RCC 7860 (cell line): ENCODE data around the gene DLEC1.
"Not testable (repeated sequence)": the region's sequence is repeated elsewhere in the genome, so short reads cannot be mapped to it uniquely, and the experiment has no call there.

Experiments
- DNase-seq: peaks from one replicate; pipeline ENCODE4 v3.0.0-alpha.2; 2015; ENCODE audit warnings: low spot score
- FAIRE-seq: peaks from 2 replicates; lab custom pipeline; 2012; peaks lifted over from hg19 to GRCh38; lab: Jason Lieb, UNC

DLEC1 gene

GRCh38 chr3:38077073-38077472 lies 38.1 kb downstream of the DLEC1 start:
- not testable (repeated sequence) for DNase-seq, FAIRE-seq

DNA sequence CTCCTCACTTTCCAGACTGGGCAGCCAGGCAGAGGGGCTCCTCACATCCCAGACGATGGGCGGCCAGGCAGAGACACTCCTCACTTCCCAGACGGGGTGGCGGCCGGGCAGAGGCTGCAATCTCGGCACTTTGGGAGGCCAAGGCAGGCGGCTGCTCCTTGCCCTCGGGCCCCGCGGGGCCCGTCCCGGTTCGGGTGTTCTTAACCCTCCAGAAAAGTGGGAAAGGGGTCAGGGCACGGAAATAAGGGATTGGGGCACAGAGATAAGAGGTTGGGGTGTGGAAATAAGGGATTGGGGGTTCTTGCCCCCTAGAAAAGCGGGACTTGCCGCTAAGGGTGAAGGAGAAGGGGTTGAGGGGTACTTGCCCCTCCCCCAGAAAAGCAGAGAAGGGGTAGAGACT lies 43.3 kb downstream of the DLEC1 start:
- not testable (repeated sequence) for FAIRE-seq, DNase-seq

- DNase-seq, FAIRE-seq: not testable (repeated sequence)
Observed at GRCh38 chr3:38083254-38083653, 44.2 kb downstream of the DLEC1 start.

DNA sequence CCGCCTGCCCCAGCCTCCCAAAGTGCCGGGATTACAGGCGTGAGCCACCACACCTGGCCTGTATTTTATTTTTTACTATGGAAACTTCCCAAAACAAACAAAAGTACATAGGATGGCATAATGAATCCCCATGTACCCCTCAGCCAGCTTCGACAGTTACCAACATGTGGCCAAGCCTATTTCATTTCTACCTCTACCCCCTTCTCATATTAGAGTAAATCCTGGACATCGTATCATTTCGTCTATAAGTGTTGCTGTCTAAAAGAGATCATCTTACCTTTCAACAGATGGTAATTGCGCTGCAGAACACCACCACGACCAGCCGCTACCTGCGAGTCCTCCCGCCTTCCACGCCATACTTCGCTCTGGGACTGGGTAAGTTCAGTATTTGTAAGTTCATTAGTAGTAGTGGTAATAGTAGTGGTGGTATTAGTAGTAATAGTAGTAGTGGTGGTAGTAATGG lies 44.9 kb downstream of the DLEC1 start:
- DNase-seq (no peak), FAIRE-seq (no peak)

DNA sequence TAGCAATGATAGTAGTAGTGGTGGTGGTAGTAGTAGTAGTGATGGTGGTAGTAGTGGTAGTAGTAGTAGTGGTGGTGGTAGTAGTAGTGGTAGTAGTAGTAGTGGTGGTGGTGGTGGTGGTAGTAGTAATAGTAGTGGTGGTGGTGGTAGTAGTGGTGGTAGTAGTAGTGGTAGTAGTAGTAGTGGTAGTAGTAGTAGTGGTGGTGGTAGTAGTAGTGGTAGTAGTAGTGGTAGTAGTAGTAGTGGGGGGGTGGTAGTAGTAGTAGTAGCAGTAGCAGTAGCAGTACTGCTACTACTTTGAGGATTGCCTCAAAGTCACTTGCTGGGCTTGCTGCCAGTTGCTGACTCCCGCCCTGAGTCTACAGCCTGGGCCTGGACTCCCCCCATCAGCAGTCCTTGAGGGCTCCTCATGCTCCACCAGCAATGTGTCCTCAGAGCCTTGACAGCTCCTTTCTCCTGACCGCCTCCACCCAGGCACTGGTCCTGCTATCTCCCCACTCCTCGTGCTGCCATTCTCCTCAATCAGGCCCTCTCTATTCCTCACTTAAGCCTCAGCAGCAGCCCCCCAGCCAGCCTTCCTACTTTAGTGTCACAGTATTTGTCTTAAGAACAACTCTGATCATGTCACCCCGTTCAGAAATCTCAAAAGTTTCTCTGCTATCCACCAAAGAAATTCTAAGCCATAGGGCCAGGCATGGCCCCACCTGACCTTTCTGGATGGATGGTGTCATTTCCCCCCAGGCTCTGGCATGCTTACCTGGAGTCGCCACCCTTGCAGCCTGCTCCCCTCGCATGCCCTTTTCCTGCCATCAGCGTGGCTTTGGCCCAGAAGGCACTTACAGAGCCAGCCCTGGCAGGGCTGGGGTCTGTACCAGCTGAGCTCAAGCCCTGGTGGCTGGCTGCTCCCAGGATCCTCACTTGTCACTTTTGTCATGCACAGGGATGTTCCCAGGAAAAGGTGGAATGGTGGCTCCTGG lies 45.6 kb downstream of the DLEC1 start:
- no peak for FAIRE-seq
- DNase-seq = no peak

DNA sequence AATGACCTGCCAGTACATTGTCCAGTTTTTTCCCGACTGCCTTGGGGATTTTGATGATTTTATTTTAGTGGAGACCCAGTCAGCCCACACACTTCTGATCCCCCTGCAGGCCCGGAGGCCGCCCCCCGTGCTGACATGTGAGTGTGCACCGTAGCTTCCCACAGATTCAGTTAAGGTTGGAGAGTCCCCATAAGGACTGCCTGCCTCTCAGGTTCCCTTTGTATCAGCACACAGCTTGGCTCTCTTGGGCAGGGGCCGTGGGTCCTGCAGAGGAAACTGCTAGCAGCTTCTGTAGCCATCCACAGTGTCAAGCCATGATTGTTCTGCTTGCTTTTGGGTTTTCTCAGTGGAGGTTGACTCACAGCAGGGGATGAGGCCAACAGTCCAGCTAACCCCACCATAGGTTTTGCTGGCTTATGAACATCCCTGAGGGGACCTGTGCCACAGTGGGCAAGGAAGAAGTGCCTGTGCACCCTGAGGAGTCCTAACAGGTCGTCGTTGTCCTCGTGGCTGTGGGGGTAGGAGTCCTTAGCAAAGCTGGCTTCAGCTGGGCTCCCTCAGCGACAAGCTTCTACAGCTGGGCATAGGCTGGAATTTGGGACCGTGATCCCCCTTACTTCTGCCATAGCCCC lies 46.4 kb downstream of the DLEC1 start:
- no peak for DNase-seq
- FAIRE-seq = no peak

GRCh38 chr3:38085943-38086324 lies 46.9 kb downstream of the DLEC1 start:
- FAIRE-seq = no peak

GRCh38 chr3:38086496-38086895 lies 47.5 kb downstream of the DLEC1 start:
- DNase-seq (no peak), FAIRE-seq (no peak)

More at GRCh38 chr3:38085943-38086324, 46.9 kb downstream of the DLEC1 start:
- DNase-seq = no peak

DNA sequence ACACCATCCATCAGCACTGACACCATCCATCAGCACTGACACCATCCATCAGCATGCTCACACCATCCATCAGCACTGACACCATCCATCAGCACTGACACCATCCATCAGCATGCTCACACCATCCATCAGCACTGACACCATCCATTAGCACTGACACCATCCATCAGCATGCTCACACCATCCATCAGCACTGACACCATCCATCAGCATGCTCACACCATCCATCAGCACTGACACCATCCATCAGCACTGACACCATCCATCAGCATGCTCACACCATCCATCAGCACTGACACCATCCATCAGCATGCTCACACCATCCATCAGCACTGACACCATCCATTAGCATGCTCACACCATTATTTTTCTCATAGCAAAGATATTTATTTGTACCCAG lies 48.3 kb downstream of the DLEC1 start:
- not testable (repeated sequence) for DNase-seq, FAIRE-seq

GRCh38 chr3:38088126-38089078 lies 49.4 kb downstream of the DLEC1 start:
- no peak for DNase-seq
- no peak for FAIRE-seq

DNA sequence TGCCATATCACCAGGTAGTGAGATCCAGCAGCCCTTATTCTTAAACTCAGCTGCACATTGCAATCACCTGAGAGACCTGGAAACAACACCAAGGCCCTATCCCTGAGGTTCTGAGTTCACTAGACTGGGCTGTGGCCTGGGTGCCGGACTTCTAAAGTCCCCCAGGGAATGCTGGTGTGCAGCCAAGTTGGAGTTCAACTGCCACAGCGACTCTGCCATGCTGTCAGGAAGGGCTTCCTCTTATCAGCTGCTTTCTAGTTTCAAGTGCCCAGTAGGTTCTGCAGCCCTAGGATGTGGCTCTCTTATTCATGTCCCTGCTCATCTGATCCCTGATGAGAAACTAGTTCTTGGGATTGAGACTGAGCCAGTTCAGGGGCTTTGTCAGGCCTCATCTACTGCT lies 50.2 kb downstream of the DLEC1 start:
- DNase-seq (no peak), FAIRE-seq (no peak)

- DNase-seq (no peak), FAIRE-seq (no peak)
Observed at GRCh38 chr3:38090453-38090852, 51.4 kb downstream of the DLEC1 start.

DNA sequence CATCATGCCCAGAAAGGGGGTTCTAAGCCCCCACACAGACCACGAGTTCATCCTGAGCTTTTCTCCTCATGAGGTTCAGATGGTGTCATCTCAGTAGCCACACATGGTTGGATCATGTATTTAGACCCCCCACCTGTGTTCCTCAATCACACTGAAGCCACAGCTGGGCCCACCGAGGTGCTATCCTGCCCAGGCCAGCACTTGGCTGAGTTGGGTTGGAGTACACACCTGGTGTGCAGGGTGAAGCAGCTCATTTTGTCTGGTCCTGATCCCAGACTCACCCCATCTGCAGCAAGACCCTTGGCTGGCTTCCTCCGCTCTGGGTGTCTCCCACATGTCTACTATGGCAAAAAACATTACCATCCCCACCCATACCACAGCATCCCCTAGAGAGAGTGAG lies 56.0 kb downstream of the DLEC1 start:
- DNase-seq (no peak), FAIRE-seq (no peak)

GRCh38 chr3:38095669-38096483 lies 56.9 kb downstream of the DLEC1 start:
- FAIRE-seq (no peak), DNase-seq (no peak)

- DNase-seq (no peak), FAIRE-seq (no peak)
Observed at GRCh38 chr3:38097446-38098375, 58.7 kb downstream of the DLEC1 start.

DNA sequence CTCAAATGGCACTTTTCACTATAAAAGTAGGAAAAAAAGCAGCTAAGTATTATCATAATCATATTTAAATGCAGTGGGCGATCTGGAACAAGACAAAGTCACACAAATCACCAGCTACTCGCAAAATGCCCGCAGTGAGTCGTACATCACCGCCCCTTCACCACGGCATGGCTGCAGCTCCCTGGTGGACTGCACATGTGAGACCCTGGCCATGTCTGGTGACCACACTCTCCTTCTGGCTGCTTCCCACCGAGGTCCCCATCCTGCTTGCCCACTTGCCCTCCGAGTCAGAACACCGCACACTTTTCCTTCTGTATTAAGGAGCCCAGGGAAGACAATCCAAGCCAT lies 59.3 kb downstream of the DLEC1 start:
- FAIRE-seq (no peak), DNase-seq (no peak)

DNA sequence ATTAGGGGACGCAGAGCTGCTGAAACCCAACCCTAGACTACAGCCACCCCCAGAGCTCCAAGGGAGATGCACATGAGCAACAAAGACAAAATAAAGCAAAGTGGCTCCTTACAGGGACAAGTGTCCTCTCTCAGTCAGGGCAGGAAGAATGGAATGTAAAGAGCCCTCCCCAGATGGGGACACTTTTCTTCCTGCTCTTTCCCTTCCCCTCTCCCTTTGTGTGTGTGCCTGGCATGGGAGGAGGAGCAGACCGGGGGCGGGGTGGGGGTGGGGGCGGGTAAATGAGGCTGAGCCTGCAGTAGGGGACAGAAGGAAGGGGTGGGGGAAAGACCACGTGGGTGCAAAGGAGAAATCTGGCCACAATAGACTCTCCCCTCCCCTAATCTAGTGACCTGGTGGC lies 60.5 kb downstream of the DLEC1 start:
- no peak for DNase-seq
- no peak for FAIRE-seq

- DNase-seq (no peak), FAIRE-seq (no peak)
Observed at GRCh38 chr3:38100498-38100897, 61.5 kb downstream of the DLEC1 start.
